DOHH2 (cell line): Measurements from ENCODE around the gene CENPW.

ENCODE experiments used
- H3F3A ChIP-seq: fragments of 200-600 bp; sonication (generic), shearing (Covaris generic); 2 replicates; pipeline ENCODE4 v1.6.0; 2016; ENCODE audit warnings: antibody characterized with exemption, mild to moderate bottlenecking; ENCODE audit not compliant: control insufficient read depth, insufficient read depth
- H3K27ac ChIP-seq: fragments of 200-600 bp; sonication (generic); 2 replicates; pipeline ENCODE4 v1.5.1; 2014; ENCODE audit warnings: low read depth, mild to moderate bottlenecking, low read length, moderate library complexity
- H3K27me3 ChIP-seq: fragments of 200-600 bp; sonication (generic); 2 replicates; pipeline ENCODE4 v1.6.1; 2014; ENCODE audit warnings: mild to moderate bottlenecking, low read length, mixed read lengths; ENCODE audit not compliant: control insufficient read depth
- H3K36me3 ChIP-seq: fragments of 200-600 bp; sonication (generic); 2 replicates; pipeline ENCODE4 v1.6.1; 2014; ENCODE audit warnings: mild to moderate bottlenecking, low read length, moderate library complexity, mixed read lengths; ENCODE audit not compliant: control insufficient read depth
- H3K4me1 ChIP-seq: fragments of 200-600 bp; sonication (generic); 2 replicates; pipeline ENCODE4 v1.6.1; 2014; ENCODE audit warnings: mild to moderate bottlenecking, low read length, mixed read lengths; ENCODE audit not compliant: control insufficient read depth
- H3K4me2 ChIP-seq: fragments of 200-600 bp; sonication (generic); 2 replicates; pipeline ENCODE4 v1.6.0; 2014; ENCODE audit warnings: mild to moderate bottlenecking, low read length, moderate library complexity
- H3K4me3 ChIP-seq: fragments of 200-600 bp; sonication (generic); 2 replicates; pipeline ENCODE4 v1.5.1; 2014; ENCODE audit warnings: mild to moderate bottlenecking, low read length, mixed read lengths
- H3K79me2 ChIP-seq: fragments of 200-600 bp; sonication (generic); 2 replicates; pipeline ENCODE4 v1.6.1; 2014; ENCODE audit warnings: mild to moderate bottlenecking, low read length, mixed read lengths; ENCODE audit not compliant: control insufficient read depth
- H3K9me2 ChIP-seq: fragments of 200-600 bp; sonication (generic); replicated peaks from 2 replicates; pipeline ENCODE4 v1.6.1; 2014; ENCODE audit warnings: mild to moderate bottlenecking, low read length, mixed read lengths; ENCODE audit not compliant: control insufficient read depth
- H3K9me3 ChIP-seq: fragments of 200-600 bp; sonication (generic); 2 replicates; pipeline ENCODE4 v1.6.1; 2014; ENCODE audit warnings: antibody characterized with exemption, low read length, mixed read lengths; ENCODE audit not compliant: control insufficient read depth, insufficient read depth
- H4K20me1 ChIP-seq: fragments of 200-600 bp; sonication (generic); 2 replicates; pipeline ENCODE4 v1.6.0; 2014; ENCODE audit warnings: low read depth, mild to moderate bottlenecking, antibody characterized with exemption, low read length, moderate library complexity; ENCODE audit not compliant: control insufficient read depth, insufficient read depth
- EZH2phosphoT487 ChIP-seq: fragments of 200-600 bp; sonication (generic); IDR thresholded peaks from 2 replicates; pipeline ENCODE4 v1.6.1; 2017; ENCODE audit warnings: borderline replicate concordance, mild to moderate bottlenecking, antibody characterized with exemption, low read length, moderate library complexity, mixed read lengths
- TF ChIP-seq, protein P1 (sequence below): fragments of 200-600 bp; sonication (generic); IDR thresholded peaks from one replicate; pipeline ENCODE4 v1.5.1; 2014; ENCODE audit warnings: antibody characterized with exemption, mild to moderate bottlenecking, low read depth, low read length; ENCODE audit not compliant: poor library complexity, severe bottlenecking

CENPW gene

GRCh38 chr6:126373344-126373743, 33.4 kb downstream of the CENPW start:
- Histone ChIP-seq H4K20me1 (no peaks in the 10 kb centered on the region), H3K4me1 (no peaks in the 10 kb centered on the region), H3F3A (no peaks in the 10 kb centered on the region), H3K4me3 (no peak overlapping the region), H3K9me2 (no peaks in the 10 kb centered on the region), H3K27ac (no peak overlapping the region), H3K9me3 (no peaks in the 10 kb centered on the region), H3K79me2 (no peaks in the 10 kb centered on the region), H3K27me3 (no peaks in the 10 kb centered on the region), H3K4me2 (no peak overlapping the region), H3K36me3 (no peaks in the 10 kb centered on the region)
- TF ChIP-seq, protein P1, sequence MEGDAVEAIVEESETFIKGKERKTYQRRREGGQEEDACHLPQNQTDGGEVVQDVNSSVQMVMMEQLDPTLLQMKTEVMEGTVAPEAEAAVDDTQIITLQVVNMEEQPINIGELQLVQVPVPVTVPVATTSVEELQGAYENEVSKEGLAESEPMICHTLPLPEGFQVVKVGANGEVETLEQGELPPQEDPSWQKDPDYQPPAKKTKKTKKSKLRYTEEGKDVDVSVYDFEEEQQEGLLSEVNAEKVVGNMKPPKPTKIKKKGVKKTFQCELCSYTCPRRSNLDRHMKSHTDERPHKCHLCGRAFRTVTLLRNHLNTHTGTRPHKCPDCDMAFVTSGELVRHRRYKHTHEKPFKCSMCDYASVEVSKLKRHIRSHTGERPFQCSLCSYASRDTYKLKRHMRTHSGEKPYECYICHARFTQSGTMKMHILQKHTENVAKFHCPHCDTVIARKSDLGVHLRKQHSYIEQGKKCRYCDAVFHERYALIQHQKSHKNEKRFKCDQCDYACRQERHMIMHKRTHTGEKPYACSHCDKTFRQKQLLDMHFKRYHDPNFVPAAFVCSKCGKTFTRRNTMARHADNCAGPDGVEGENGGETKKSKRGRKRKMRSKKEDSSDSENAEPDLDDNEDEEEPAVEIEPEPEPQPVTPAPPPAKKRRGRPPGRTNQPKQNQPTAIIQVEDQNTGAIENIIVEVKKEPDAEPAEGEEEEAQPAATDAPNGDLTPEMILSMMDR, result no peak
- TF ChIP-seq EZH2phosphoT487, result no peak

- Histone ChIP-seq H3K9me3 (no peaks in the 10 kb centered on the region), H3K4me1 (no peaks in the 10 kb centered on the region), H3K4me2 (no peak overlapping the region), H3K4me3 (no peak overlapping the region), H3K27me3 (no peaks in the 10 kb centered on the region), H3K79me2 (no peaks in the 10 kb centered on the region), H4K20me1 (no peaks in the 10 kb centered on the region), H3K9me2 (no peaks in the 10 kb centered on the region), H3F3A (no peaks in the 10 kb centered on the region), H3K27ac (no peak overlapping the region), H3K36me3 (no peaks in the 10 kb centered on the region)
- TF ChIP-seq, protein P1, result no peak
- no peak for TF ChIP-seq EZH2phosphoT487
These were observed 34.5 kb downstream of the CENPW start for GRCh38 chr6:126374372-126374771.

GRCh38 chr6:126376682-126377081, 36.8 kb downstream of the CENPW start:
- Histone ChIP-seq H3K36me3 (no peaks in the 10 kb centered on the region), H3K4me2 (no peak overlapping the region), H3K9me2 (no peaks in the 10 kb centered on the region), H3K27ac (no peak overlapping the region), H4K20me1 (no peaks in the 10 kb centered on the region), H3K79me2 (no peaks in the 10 kb centered on the region), H3K27me3 (no peaks in the 10 kb centered on the region), H3F3A (no peaks in the 10 kb centered on the region), H3K9me3 (no peaks in the 10 kb centered on the region), H3K4me3 (no peak overlapping the region), H3K4me1 (no peaks in the 10 kb centered on the region)
- TF ChIP-seq, protein P1, result no peak
- TF ChIP-seq EZH2phosphoT487, result no peak
